SK-N-SH (cell line): ENCODE data around the gene PLA2G2C. TPM values are rescaled to one million over a fixed set of nuclear protein-coding genes. Genes with fewer than 3 reads are reported as not detected.

Source experiments
- CTCF ChIA-PET: fragments of 300-600, 350-600 bp; formaldehyde crosslinking; extraction: SDS; loops from one replicate; lab custom pipeline; 2021; lab: Yijun Ruan, JAX
- POLR2A ChIA-PET: fragments of 350-600 bp; sonication (Branson Sonifier 250); formaldehyde crosslinking; extraction: SDS; loops from one replicate; lab custom pipeline; 2020; ENCODE audit warnings: antibody characterized with exemption, inconsistent platforms; lab: Yijun Ruan, JAX
- DNase-seq: peaks from one replicate; pipeline ENCODE4 v3.0.0; 2012
- H2AFZ ChIP-seq: fragments of 200-600 bp; sonication (generic); 2 replicates; pipeline ENCODE4 v1.8.1; 2016; ENCODE audit warnings: antibody characterized with exemption, mild to moderate bottlenecking, low read depth
- H3F3A ChIP-seq: fragments of 200-600 bp; sonication (generic); replicated peaks from 2 replicates; pipeline ENCODE3; 2016; ENCODE audit warnings: antibody characterized with exemption, mild to moderate bottlenecking; ENCODE audit not compliant: insufficient read depth
- H3K27ac ChIP-seq, 2 experiments: fragments of 200-500 bp in 1 of 2; fragments of 200-600 bp in 1 of 2; sonication (Bioruptor generic) in 1 of 2; sonication (generic), shearing (Covaris generic) in 1 of 2; 2 replicates each; pipeline versions ENCODE4 v1.5.1 to v1.6.1; 2014 to 2016; ENCODE audit warnings: low read depth in 2 of 2, inconsistent platforms in 1 of 2, low read length in 1 of 2, mild to moderate bottlenecking in 1 of 2, mixed read lengths in 1 of 2
- H3K27me3 ChIP-seq: fragments of 200-600 bp; sonication (generic), shearing (Covaris generic); 2 replicates; pipeline ENCODE4 v1.6.1; 2016; ENCODE audit warnings: mixed run types; ENCODE audit not compliant: insufficient read depth
- H3K36me3 ChIP-seq, 2 experiments: fragments of 200-500 bp in 1 of 2; fragments of 200-600 bp in 1 of 2; sonication (Bioruptor generic) in 1 of 2; sonication (generic) in 1 of 2; replicated peaks in 1 of 2; 2 replicates each; pipeline versions ENCODE3 to v1.5.1; 2014 to 2016; ENCODE audit warnings: low read length in 1 of 2, mild to moderate bottlenecking in 1 of 2; ENCODE audit not compliant: insufficient read depth in 2 of 2, control insufficient read depth in 1 of 2
- H3K4me1 ChIP-seq, 2 experiments: fragments of 200-500 bp in 1 of 2; fragments of 200-600 bp in 1 of 2; sonication (Bioruptor generic) in 1 of 2; sonication (generic), shearing (Covaris generic) in 1 of 2; 2 replicates each; pipeline versions ENCODE4 v1.5.1 to v1.6.1; 2014 to 2016; ENCODE audit warnings: low read depth in 1 of 2, low read length in 1 of 2, mixed run types in 1 of 2; ENCODE audit not compliant: insufficient read depth in 2 of 2, control insufficient read depth in 1 of 2
- H3K4me2 ChIP-seq: fragments of 200-600 bp; sonication (generic), shearing (Covaris generic); 2 replicates; pipeline ENCODE4 v1.6.1; 2017; ENCODE audit warnings: mixed run types
- H3K4me3 ChIP-seq, 2 experiments: fragments of 200-500 bp in 1 of 2; fragments of 200-600 bp in 1 of 2; sonication (Bioruptor generic) in 1 of 2; sonication (generic), shearing (Covaris generic) in 1 of 2; 2 replicates each; pipeline versions ENCODE4 v1.5.1 to v1.8.1; 2014 to 2016; ENCODE audit warnings: low read depth in 2 of 2, inconsistent platforms in 1 of 2, low read length in 1 of 2, mild to moderate bottlenecking in 1 of 2, mixed read lengths in 1 of 2, moderate library complexity in 1 of 2
- H3K79me2 ChIP-seq: fragments of 200-600 bp; sonication (generic); 2 replicates; pipeline ENCODE4 v1.8.1; 2017; ENCODE audit warnings: mild to moderate bottlenecking; ENCODE audit not compliant: insufficient read depth
- H3K9ac ChIP-seq: fragments of 200-600 bp; sonication (generic); 2 replicates; pipeline ENCODE4 v1.6.1; 2017; ENCODE audit warnings: mixed run types
- H3K9me2 ChIP-seq: fragments of 200-600 bp; sonication (generic); 2 replicates; pipeline ENCODE4 v1.6.1; 2017; ENCODE audit warnings: mixed run types
- H3K9me3 ChIP-seq: fragments of 200-600 bp; sonication (generic); 2 replicates; pipeline ENCODE4 v1.6.1; 2017; ENCODE audit warnings: mixed run types, mild to moderate bottlenecking, moderate library complexity
- H4K20me1 ChIP-seq: fragments of 200-600 bp; sonication (generic); 2 replicates; pipeline ENCODE4 v1.6.1; 2017; ENCODE audit warnings: mild to moderate bottlenecking, mixed run types; ENCODE audit not compliant: insufficient read depth
- CHD2 ChIP-seq: fragments of 150-350 bp; IDR thresholded peaks from 2 replicates; pipeline ENCODE4 v1.6.1; 2018; ENCODE audit warnings: low read length; ENCODE audit not compliant: partially characterized antibody
- EZH2phosphoT487 ChIP-seq: fragments of 200-600 bp; sonication (generic); IDR thresholded peaks from 2 replicates; pipeline ENCODE4 v1.6.1; 2017; ENCODE audit warnings: low read depth, mixed run types, mild to moderate bottlenecking, antibody characterized with exemption, moderate library complexity, borderline replicate concordance
- JUND ChIP-seq: IDR thresholded peaks from 2 replicates; pipeline ENCODE4 v1.4.0; 2012
- MXI1 ChIP-seq: IDR thresholded peaks from 2 replicates; pipeline ENCODE4 v1.6.1; 2012; ENCODE audit warnings: mild to moderate bottlenecking, low read depth, low read length, improper control_type of control experiment
- NFIC ChIP-seq: IDR thresholded peaks from 2 replicates; pipeline ENCODE4 v1.4.0; 2012; ENCODE audit warnings: borderline replicate concordance
- TCF12 ChIP-seq: IDR thresholded peaks from 2 replicates; pipeline ENCODE4 v1.4.0; 2012
- YY1 ChIP-seq: IDR thresholded peaks from 2 replicates; pipeline ENCODE4 v1.4.0; 2012; ENCODE audit warnings: low read depth, mild to moderate bottlenecking
- WGBS: methylation state at CpG from one replicate; pipeline ENCODE4 v1.1.6; 2017; ENCODE audit warnings: low lambda C conversion rate; 5-methylcytosine and 5-hydroxymethylcytosine counted together
- polyA plus RNA-seq, 3 experiments: library from polyadenylated mRNA; depleted of rRNA; stranded (reverse); fragments of >200 nt; gene quantifications; 2 replicates each; pipeline ENCODE4 v1.2.3, GENCODE V29; 2012
- TF ChIP-seq, protein P1 (sequence below): fragments of 200-600 bp; sonication (generic); IDR thresholded peaks from 2 replicates; pipeline ENCODE4 v1.6.1; 2017; ENCODE audit warnings: antibody characterized with exemption, mild to moderate bottlenecking, moderate library complexity
- TF ChIP-seq, protein P2 (sequence below): IDR thresholded peaks from 2 replicates; pipeline ENCODE4 v1.6.1; 2012; ENCODE audit warnings: mild to moderate bottlenecking, low read depth, low read length, moderate library complexity
- TF ChIP-seq, protein P3 (sequence below): IDR thresholded peaks from 2 replicates; pipeline ENCODE4 v1.4.0; 2012; ENCODE audit warnings: low read depth
- TF ChIP-seq, protein P4 (sequence below): fragments of 150-350 bp; IDR thresholded peaks from 2 replicates; pipeline ENCODE4 v1.6.1; 2017; ENCODE audit warnings: antibody characterized with exemption, low read length, low read depth, borderline replicate concordance
- TF ChIP-seq, protein P5 (sequence below): fragments of 150-350 bp; IDR thresholded peaks from 2 replicates; pipeline ENCODE4 v1.6.1; 2016; ENCODE audit warnings: mild to moderate bottlenecking, low read depth, low read length

Gene PLA2G2C
- polyA plus RNA-seq, 1 of the 3 experiments (the other 2 are of a cell fraction), result not detected

DNA sequence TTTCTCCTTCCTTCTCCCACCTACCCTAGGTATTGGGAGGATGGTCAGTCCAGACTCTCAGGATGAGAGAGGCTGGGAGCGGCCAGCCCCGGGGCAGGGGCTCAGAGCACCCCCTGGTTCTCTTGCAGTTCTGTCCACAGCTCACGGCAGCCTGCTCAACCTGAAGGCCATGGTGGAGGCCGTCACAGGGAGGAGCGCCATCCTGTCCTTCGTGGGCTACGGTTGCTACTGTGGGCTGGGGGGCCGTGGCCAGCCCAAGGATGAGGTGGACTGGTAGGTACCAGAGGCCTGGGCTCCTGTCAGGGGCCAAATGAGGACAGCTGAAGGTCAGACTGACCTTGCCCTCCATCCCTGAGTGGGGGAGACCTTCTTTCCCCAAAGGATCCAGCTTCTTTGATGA, 43.0 kb downstream of the PLA2G2C start:
- no peak overlapping the region for H3K9ac ChIP-seq
- DNase-seq, result no peak
- no peaks in the 10 kb centered on the region for H3K9me2 ChIP-seq
- H3K36me3 ChIP-seq, result no peaks in the 10 kb centered on the region
- no peaks in the 10 kb centered on the region for H3K4me1 ChIP-seq
- H3K27ac ChIP-seq, result no peak overlapping the region
- H2AFZ ChIP-seq, result no peak overlapping the region
- H3K4me3 ChIP-seq, result no peak overlapping the region
- no peaks in the 10 kb centered on the region for H3K79me2 ChIP-seq
- no peak for TF ChIP-seq YY1
- no peaks in the 10 kb centered on the region for H4K20me1 ChIP-seq
- H3K9me3 ChIP-seq, result no peaks in the 10 kb centered on the region
- 85% methylated on average over 5 of the region's 8 CpGs for WGBS
- CTCF ChIA-PET, result interaction anchor here (0.8 to 3.5 kb wide), 4 partner anchors 9 to 351 kb away, joined by 3 to 29 read pairs (median 8); no protein-coding TSS in a partner anchor
- no peaks in the 10 kb centered on the region; the same call in 1 of the 2 replicates for H3K27me3 ChIP-seq
- no peaks in the 10 kb centered on the region for H3F3A ChIP-seq
- no peak overlapping the region for H3K4me2 ChIP-seq
- POLR2A ChIA-PET, result no interaction called here

DNA sequence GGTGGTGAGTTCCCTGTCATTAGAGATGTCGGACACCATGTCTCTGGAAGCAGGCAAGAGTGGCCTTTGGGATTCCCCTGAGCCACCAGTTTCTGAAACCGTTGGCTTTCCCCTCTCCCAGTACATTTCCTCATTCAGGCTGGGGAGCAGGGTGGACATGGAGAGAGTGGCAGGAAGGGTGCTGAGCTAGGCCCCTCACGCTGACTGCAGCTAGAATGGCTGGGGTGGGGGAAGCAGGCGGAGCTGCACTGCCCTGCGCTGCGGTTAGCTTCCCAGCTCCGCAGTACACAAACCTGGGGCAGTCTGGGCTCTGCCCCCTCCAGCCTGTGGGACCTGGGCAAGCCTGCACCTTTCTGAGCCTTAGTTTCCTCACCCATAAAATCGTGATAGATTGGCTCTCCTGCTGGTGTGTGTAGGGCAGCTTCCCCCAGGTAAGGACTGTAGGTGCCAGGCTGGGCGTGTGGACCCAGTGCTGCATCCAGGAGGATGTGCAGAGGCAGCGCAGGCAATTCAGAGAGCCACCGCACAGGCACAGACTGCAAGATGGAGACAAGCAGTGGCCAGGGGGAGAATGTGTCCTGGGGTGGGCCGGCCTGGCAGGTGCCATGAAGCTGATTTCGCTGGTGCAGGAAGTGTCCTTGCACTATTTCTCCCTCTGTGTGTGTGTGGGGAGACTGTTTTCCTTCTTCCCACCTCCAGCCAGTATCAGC, 44.2 kb downstream of the PLA2G2C start:
- Histone ChIP-seq H2AFZ (no peak overlapping the region), H3K4me2 (no peak overlapping the region), H3K36me3 (no peaks in the 10 kb centered on the region), H3K4me3 (no peak overlapping the region), H3K27ac (no peak overlapping the region), H3K9me2 (no peaks in the 10 kb centered on the region), H3K4me1 (no peaks in the 10 kb centered on the region), H3K79me2 (no peaks in the 10 kb centered on the region), H4K20me1 (no peaks in the 10 kb centered on the region), H3K9ac (no peak overlapping the region), H3F3A (no peaks in the 10 kb centered on the region), H3K9me3 (no peaks in the 10 kb centered on the region), H3K27me3 (no peaks in the 10 kb centered on the region; the same call in 1 of the 2 replicates)
- ChIA-PET CTCF (interaction anchor here (1.0 to 3.5 kb wide), 2 partner anchors 10 to 168 kb away, joined by 4 to 29 read pairs; no protein-coding TSS in a partner anchor), POLR2A (no interaction called here)
- TF ChIP-seq CHD2, result no peak
- 54% methylated on average over 9 of the region's 13 CpGs for WGBS
- no peak for DNase-seq

DNA sequence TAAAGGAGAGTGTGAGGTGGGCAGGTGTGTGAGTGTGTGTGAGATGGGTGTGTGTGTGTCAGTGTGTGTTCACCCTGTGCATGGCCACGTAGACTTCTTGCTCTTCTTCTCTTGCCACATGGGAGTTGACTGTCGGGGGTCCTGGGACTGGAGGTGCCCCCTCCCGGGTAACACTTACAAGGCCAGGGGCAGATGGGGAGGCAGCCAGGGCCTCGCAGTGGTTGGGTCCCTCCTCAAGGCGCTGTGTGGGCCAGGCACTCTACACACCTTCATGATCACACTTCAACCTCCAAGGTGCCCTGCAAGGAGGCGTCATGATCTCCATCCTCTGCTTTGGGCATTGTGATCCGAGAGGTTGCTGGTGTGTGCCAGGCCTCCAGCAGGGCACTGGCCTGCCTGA, 44.9 kb downstream of the PLA2G2C start:
- Histone ChIP-seq H3K9me2 (no peaks in the 10 kb centered on the region), H3K9me3 (no peaks in the 10 kb centered on the region), H3K36me3 (no peaks in the 10 kb centered on the region), H3K79me2 (no peaks in the 10 kb centered on the region), H3F3A (no peaks in the 10 kb centered on the region), H3K27ac (no peak overlapping the region), H4K20me1 (no peaks in the 10 kb centered on the region), H3K9ac (no peak overlapping the region), H3K4me3 (no peak overlapping the region), H3K27me3 (no peaks in the 10 kb centered on the region; the same call in 1 of the 2 replicates), H3K4me2 (no peak overlapping the region), H2AFZ (no peak overlapping the region), H3K4me1 (no peaks in the 10 kb centered on the region)
- ChIA-PET CTCF (no interaction called here), POLR2A (no interaction called here)
- 40% methylated on average over 4 of the region's 7 CpGs for WGBS
- no peak for DNase-seq
- TF ChIP-seq, protein P1, sequence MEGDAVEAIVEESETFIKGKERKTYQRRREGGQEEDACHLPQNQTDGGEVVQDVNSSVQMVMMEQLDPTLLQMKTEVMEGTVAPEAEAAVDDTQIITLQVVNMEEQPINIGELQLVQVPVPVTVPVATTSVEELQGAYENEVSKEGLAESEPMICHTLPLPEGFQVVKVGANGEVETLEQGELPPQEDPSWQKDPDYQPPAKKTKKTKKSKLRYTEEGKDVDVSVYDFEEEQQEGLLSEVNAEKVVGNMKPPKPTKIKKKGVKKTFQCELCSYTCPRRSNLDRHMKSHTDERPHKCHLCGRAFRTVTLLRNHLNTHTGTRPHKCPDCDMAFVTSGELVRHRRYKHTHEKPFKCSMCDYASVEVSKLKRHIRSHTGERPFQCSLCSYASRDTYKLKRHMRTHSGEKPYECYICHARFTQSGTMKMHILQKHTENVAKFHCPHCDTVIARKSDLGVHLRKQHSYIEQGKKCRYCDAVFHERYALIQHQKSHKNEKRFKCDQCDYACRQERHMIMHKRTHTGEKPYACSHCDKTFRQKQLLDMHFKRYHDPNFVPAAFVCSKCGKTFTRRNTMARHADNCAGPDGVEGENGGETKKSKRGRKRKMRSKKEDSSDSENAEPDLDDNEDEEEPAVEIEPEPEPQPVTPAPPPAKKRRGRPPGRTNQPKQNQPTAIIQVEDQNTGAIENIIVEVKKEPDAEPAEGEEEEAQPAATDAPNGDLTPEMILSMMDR, result no peak
- no peak for TF ChIP-seq JUND
- TF ChIP-seq TCF12, result no peak
- TF ChIP-seq, protein P2, sequence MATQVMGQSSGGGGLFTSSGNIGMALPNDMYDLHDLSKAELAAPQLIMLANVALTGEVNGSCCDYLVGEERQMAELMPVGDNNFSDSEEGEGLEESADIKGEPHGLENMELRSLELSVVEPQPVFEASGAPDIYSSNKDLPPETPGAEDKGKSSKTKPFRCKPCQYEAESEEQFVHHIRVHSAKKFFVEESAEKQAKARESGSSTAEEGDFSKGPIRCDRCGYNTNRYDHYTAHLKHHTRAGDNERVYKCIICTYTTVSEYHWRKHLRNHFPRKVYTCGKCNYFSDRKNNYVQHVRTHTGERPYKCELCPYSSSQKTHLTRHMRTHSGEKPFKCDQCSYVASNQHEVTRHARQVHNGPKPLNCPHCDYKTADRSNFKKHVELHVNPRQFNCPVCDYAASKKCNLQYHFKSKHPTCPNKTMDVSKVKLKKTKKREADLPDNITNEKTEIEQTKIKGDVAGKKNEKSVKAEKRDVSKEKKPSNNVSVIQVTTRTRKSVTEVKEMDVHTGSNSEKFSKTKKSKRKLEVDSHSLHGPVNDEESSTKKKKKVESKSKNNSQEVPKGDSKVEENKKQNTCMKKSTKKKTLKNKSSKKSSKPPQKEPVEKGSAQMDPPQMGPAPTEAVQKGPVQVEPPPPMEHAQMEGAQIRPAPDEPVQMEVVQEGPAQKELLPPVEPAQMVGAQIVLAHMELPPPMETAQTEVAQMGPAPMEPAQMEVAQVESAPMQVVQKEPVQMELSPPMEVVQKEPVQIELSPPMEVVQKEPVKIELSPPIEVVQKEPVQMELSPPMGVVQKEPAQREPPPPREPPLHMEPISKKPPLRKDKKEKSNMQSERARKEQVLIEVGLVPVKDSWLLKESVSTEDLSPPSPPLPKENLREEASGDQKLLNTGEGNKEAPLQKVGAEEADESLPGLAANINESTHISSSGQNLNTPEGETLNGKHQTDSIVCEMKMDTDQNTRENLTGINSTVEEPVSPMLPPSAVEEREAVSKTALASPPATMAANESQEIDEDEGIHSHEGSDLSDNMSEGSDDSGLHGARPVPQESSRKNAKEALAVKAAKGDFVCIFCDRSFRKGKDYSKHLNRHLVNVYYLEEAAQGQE, result no peak
- TF ChIP-seq, protein P3, sequence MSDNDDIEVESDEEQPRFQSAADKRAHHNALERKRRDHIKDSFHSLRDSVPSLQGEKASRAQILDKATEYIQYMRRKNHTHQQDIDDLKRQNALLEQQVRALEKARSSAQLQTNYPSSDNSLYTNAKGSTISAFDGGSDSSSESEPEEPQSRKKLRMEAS, result no peak
- no peak for TF ChIP-seq NFIC
- TF ChIP-seq, protein P4, sequence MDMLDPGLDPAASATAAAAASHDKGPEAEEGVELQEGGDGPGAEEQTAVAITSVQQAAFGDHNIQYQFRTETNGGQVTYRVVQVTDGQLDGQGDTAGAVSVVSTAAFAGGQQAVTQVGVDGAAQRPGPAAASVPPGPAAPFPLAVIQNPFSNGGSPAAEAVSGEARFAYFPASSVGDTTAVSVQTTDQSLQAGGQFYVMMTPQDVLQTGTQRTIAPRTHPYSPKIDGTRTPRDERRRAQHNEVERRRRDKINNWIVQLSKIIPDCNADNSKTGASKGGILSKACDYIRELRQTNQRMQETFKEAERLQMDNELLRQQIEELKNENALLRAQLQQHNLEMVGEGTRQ, result no peak
- no peak for TF ChIP-seq EZH2phosphoT487
- TF ChIP-seq, protein P5, sequence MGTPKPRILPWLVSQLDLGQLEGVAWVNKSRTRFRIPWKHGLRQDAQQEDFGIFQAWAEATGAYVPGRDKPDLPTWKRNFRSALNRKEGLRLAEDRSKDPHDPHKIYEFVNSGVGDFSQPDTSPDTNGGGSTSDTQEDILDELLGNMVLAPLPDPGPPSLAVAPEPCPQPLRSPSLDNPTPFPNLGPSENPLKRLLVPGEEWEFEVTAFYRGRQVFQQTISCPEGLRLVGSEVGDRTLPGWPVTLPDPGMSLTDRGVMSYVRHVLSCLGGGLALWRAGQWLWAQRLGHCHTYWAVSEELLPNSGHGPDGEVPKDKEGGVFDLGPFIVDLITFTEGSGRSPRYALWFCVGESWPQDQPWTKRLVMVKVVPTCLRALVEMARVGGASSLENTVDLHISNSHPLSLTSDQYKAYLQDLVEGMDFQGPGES, result no peak
- no peak for TF ChIP-seq CHD2
- no peak for TF ChIP-seq MXI1
